ENCODE results near the gene PPM1N. TPM values are rescaled to one million over a fixed set of nuclear protein-coding genes. Genes with fewer than 3 reads are reported as not detected.

PPM1N gene
- total RNA-seq, 2 experiments from 2014 or later, result 3.3 to 3.5 TPM

GRCh38 chr19:45506989-45507871 is 9.0 kb downstream of the PPM1N start, which contains the start of gene VASP:
Gene VASP, plus strand, starts transcription at chr19:45507479. Its CDS starts 293 bp downstream, at chr19:45507772.
- Histone ChIP-seq H3K36me3 (ENCODE audit: insufficient read depth, low read length) (peaks cover 4% of the 10 kb centered on the region), H3K4me3 (ENCODE audit: low read length) (peak within 1 kb of the TSS; percentile 89), H3K4me1 (ENCODE audit: insufficient read depth, low read length) (peaks cover 50% of the 10 kb centered on the region), H3K27me3 (ENCODE audit: control insufficient read depth in 1 of 2, insufficient read depth in 2 of 2, low read length in 2 of 2) (no peaks in the 10 kb centered on the region), H3K9me3 (ENCODE audit: control insufficient read depth in 1 of 2, insufficient read depth in 1 of 2, low read length in 2 of 2) (no peaks in the 10 kb centered on the region), H3K27ac (ENCODE audit: low read depth in 1 of 2, low read length in 2 of 2) (peak within 1 kb of the TSS; percentile 94 to 95)
- DNase-seq (peak; percentile 86 to 96 (median 90)), ATAC-seq (ENCODE audit: poor library complexity) (peak; percentile 65)
- Mint-ChIP-seq H3K27ac (peak within 1 kb of the TSS; percentile 99), H3K4me1 (ENCODE audit: low read depth) (peaks cover 53% of the 10 kb centered on the region), H3K27me3 (no peaks in the 10 kb centered on the region), H3K36me3 (ENCODE audit: low read depth) (peaks cover 12% of the 10 kb centered on the region), H3K9me3 (no peaks in the 10 kb centered on the region), H3K4me3 (peak within 1 kb of the TSS; percentile 99)
- no peak for TF ChIP-seq CTCF (IDR thresholded peaks at IDR 0.05)
- CTCF ChIA-PET, result interaction anchor here (1.2 to 2.7 kb wide), 7 partner anchors 21 to 184 kb away, joined by 3 to 11 read pairs (median 8); partner anchors contain the start of gene SNRPD2
- POLR2A ChIA-PET, result interaction anchor here (1.0 to 1.5 kb wide), 2 partner anchors 9 to 135 kb away, joined by 3 read pairs; partner anchors contain the start of gene PPM1N
- intact Hi-C loops (cut with DNase I, micrococcal nuclease), result loop anchor here (1.0 to 5.0 kb wide), 9 partner anchors 10 to 210 kb away; partner anchors contain the start of genes OPA3 (in 1 of the 2), QPCTL (in 1 of the 2), RTN2 (in 1 of the 2) and SNRPD2 (in 1 of the 2)

- H3K9me3 ChIP-seq (ENCODE audit: control insufficient read depth in 1 of 2, insufficient read depth in 1 of 2, low read length in 2 of 2), result no peaks in the 10 kb centered on the region
- Mint-ChIP-seq H3K27me3 (no peaks in the 10 kb centered on the region), H3K27ac (peak overlapping the region; percentile 99), H3K9me3 (no peaks in the 10 kb centered on the region), H3K4me3 (peak overlapping the region; percentile 98), H3K36me3 (ENCODE audit: low read depth) (peaks cover 12% of the 10 kb centered on the region), H3K4me1 (ENCODE audit: low read depth) (peaks cover 56% of the 10 kb centered on the region)
- DNase-seq (no peak), ATAC-seq (ENCODE audit: poor library complexity) (no peak)
- H3K4me1 ChIP-seq (ENCODE audit: insufficient read depth, low read length), result peaks cover 53% of the 10 kb centered on the region
- peak overlapping the region; percentile 41 to 94 for H3K27ac ChIP-seq (ENCODE audit: low read depth in 1 of 2, low read length in 2 of 2)
- intact Hi-C loops (cut with DNase I, micrococcal nuclease), result loop anchor here (1.0 to 5.0 kb wide), 8 partner anchors 15 to 184 kb away; partner anchors contain the start of genes OPA3 (in 1 of the 2), QPCTL (in 1 of the 2) and SNRPD2 (in 1 of the 2)
- POLR2A ChIA-PET, result interaction anchor here (0.9 to 1.5 kb wide), 3 partner anchors 9 to 134 kb away, joined by 3 to 4 read pairs (median 3); partner anchors contain the start of genes EML2 and PPM1N
- no peak for TF ChIP-seq CTCF (IDR thresholded peaks at IDR 0.05)
- H3K36me3 ChIP-seq (ENCODE audit: insufficient read depth, low read length), result peaks cover 4% of the 10 kb centered on the region
- peak overlapping the region; percentile 89 for H3K4me3 ChIP-seq (ENCODE audit: low read length)
- no peaks in the 10 kb centered on the region for H3K27me3 ChIP-seq (ENCODE audit: control insufficient read depth in 1 of 2, insufficient read depth in 2 of 2, low read length in 2 of 2)
- CTCF ChIA-PET, result interaction anchor here (1.2 to 2.6 kb wide), 4 partner anchors 22 to 134 kb away, joined by 3 to 9 read pairs (median 6); no protein-coding TSS in a partner anchor
These were observed 9.7 kb downstream of the PPM1N start for GRCh38 chr19:45507872-45508416.

GRCh38 chr19:45508417-45508860 is 10.2 kb downstream of the PPM1N start:
- peaks cover 59% of the 10 kb centered on the region for H3K4me1 Mint-ChIP-seq (ENCODE audit: low read depth)
- Histone ChIP-seq H3K27me3 (ENCODE audit: control insufficient read depth in 1 of 2, insufficient read depth in 2 of 2, low read length in 2 of 2) (no peaks in the 10 kb centered on the region), H3K27ac (ENCODE audit: low read depth in 1 of 2, low read length in 2 of 2) (peak overlapping the region; percentile 41 to 94), H3K4me3 (ENCODE audit: low read length) (peak overlapping the region; percentile 89), H3K9me3 (ENCODE audit: control insufficient read depth in 1 of 2, insufficient read depth in 1 of 2, low read length in 2 of 2) (no peaks in the 10 kb centered on the region), H3K4me1 (ENCODE audit: insufficient read depth, low read length) (peaks cover 58% of the 10 kb centered on the region), H3K36me3 (ENCODE audit: insufficient read depth, low read length) (peaks cover 4% of the 10 kb centered on the region)
- intact Hi-C loops (cut with DNase I, micrococcal nuclease), result loop anchor here (1.0 to 5.0 kb wide), 4 partner anchors 15 to 184 kb away; partner anchors contain the start of genes QPCTL (in 1 of the 2) and SNRPD2 (in 1 of the 2)
- no peaks in the 10 kb centered on the region for H3K9me3 Mint-ChIP-seq
- DNase-seq, result peak in 9 of 14 experiments; percentile 25 to 68 (median 51)
- H3K27ac Mint-ChIP-seq, result peak overlapping the region; percentile 99
- H3K4me3 Mint-ChIP-seq, result peak overlapping the region; percentile 98
- ChIA-PET CTCF (interaction anchor here (0.5 to 2.6 kb wide), 5 partner anchors 23 to 134 kb away, joined by 3 to 9 read pairs (median 3); no protein-coding TSS in a partner anchor), POLR2A (interaction anchor here (0.9 to 1.5 kb wide), 2 partner anchors 10 to 131 kb away, joined by 3 to 4 read pairs; partner anchors contain the start of genes EML2 and PPM1N)
- no peaks in the 10 kb centered on the region for H3K27me3 Mint-ChIP-seq
- no peak for TF ChIP-seq CTCF (IDR thresholded peaks at IDR 0.05)
- H3K36me3 Mint-ChIP-seq (ENCODE audit: low read depth), result peaks cover 12% of the 10 kb centered on the region
- no peak for ATAC-seq (ENCODE audit: poor library complexity)
